Natural killer cell (primary cell): ENCODE data around the gene CCDC85C. TPM values are rescaled to one million over a fixed set of nuclear protein-coding genes. Genes with fewer than 3 reads are reported as not detected.

Experiments
- ATAC-seq, 3 donors: fragments of 150-1000 bp in 2 of 3; fragments of 200-7000 bp in 1 of 3; cut with Tn5 transposase; 1 replicate in 1 of 3; 2 replicates in 2 of 3; pipeline ENCODE4 v1.10.0; 2021; ENCODE audit warnings: mild to moderate bottlenecking in 2 of 3, moderate library complexity in 2 of 3
- DNase-seq, 2 donors: peaks; one replicate each; pipeline versions ENCODE4 v3.0.0 to v3.0.0-alpha.2; 2013 to 2021; ENCODE audit warnings: mixed read lengths in 1 of 2
- H3K27ac ChIP-seq: one replicate; pipeline ENCODE4 v1.5.1; 2013; ENCODE audit warnings: mild to moderate bottlenecking, low read length
- H3K27me3 ChIP-seq: one replicate; pipeline ENCODE4 v1.6.1; 2013; ENCODE audit warnings: low read length; ENCODE audit not compliant: control insufficient read depth, insufficient read depth
- H3K36me3 ChIP-seq: one replicate; pipeline ENCODE4 v1.6.1; 2013; ENCODE audit warnings: low read length; ENCODE audit not compliant: control insufficient read depth, insufficient read depth
- H3K4me1 ChIP-seq: one replicate; pipeline ENCODE4 v1.6.1; 2013; ENCODE audit warnings: low read length; ENCODE audit not compliant: control insufficient read depth, insufficient read depth
- H3K4me3 ChIP-seq: one replicate; pipeline ENCODE4 v1.5.1; 2013; ENCODE audit warnings: low read length
- H3K9me3 ChIP-seq: one replicate; pipeline ENCODE4 v1.6.1; 2013; ENCODE audit warnings: low read length; ENCODE audit not compliant: control insufficient read depth, insufficient read depth
- H3K27ac Mint-ChIP-seq, 2 donors: one replicate each; pipeline ENCODE4 v1.8.0; 2022; ENCODE audit warnings: mild to moderate bottlenecking in 2 of 2, mixed read lengths in 2 of 2, moderate library complexity in 1 of 2
- H3K27me3 Mint-ChIP-seq, 2 donors: one replicate each; pipeline ENCODE4 v1.8.0; 2022; ENCODE audit warnings: low read depth in 2 of 2, mixed read lengths in 2 of 2
- H3K36me3 Mint-ChIP-seq: one replicate; pipeline ENCODE4 v1.8.0; 2022; ENCODE audit warnings: mixed read lengths
- H3K4me1 Mint-ChIP-seq, 2 donors: one replicate each; pipeline ENCODE4 v1.8.0; 2022; ENCODE audit warnings: mixed read lengths in 2 of 2
- H3K4me3 Mint-ChIP-seq: one replicate; pipeline ENCODE4 v1.8.0; 2022; ENCODE audit warnings: mild to moderate bottlenecking, moderate library complexity, mixed read lengths
- H3K9me3 Mint-ChIP-seq, 2 donors: one replicate each; pipeline ENCODE4 v1.8.0; 2022; ENCODE audit warnings: mixed read lengths in 2 of 2
- CTCF ChIP-seq: fragments of 200-600 bp; IDR thresholded peaks from one replicate; pipeline ENCODE4 v1.8.0; 2022; ENCODE audit warnings: antibody characterized with exemption
- WGBS: methylation state at CpG from one replicate; pipeline ENCODE4 v1.1.7; 2013; ENCODE audit warnings: missing lambda C conversion rate; ENCODE audit not compliant: insufficient coverage; 5-methylcytosine and 5-hydroxymethylcytosine counted together
- intact Hi-C: fragments of 100-400 bp; cut with micrococcal nuclease; formaldehyde crosslinking; loops from one replicate; pipeline ENCODE4 v1.14.2; 2022
- total RNA-seq, 4 donors: library from RNA; stranded (reverse); fragments of 120-200 nt in 1 of 4; gene quantifications; one replicate each; pipeline versions ENCODE4 v1.2.3 to v1.2.4, GENCODE V29; 2013 to 2022

Gene CCDC85C
- total RNA-seq, 3 donors from 2014 or later (not counting 1 experiment from before 2014, with no cell fraction given) = 0.73 to 4.3 (median 2.8) TPM

- H3K4me3 ChIP-seq = no peak overlapping the region
- no peak overlapping the region for H3K27ac ChIP-seq
- no peak for DNase-seq
- Mint-ChIP-seq H3K27ac (no peak overlapping the region), H3K27me3 (peaks cover 0 to 2% of the 10 kb centered on the region in 2 donors), H3K9me3 (no peaks in the 10 kb centered on the region), H3K36me3 (no peaks in the 10 kb centered on the region), H3K4me1 (peaks cover 6 to 12% of the 10 kb centered on the region in 2 donors), H3K4me3 (no peak overlapping the region)
- no peak for TF ChIP-seq CTCF
- H3K27me3 ChIP-seq = no peaks in the 10 kb centered on the region
- ATAC-seq = no peak
- H3K4me1 ChIP-seq = peaks cover 14% of the 10 kb centered on the region
- no peaks in the 10 kb centered on the region for H3K9me3 ChIP-seq
- WGBS = 90% methylated on average over 28 of the region's 28 CpGs
- H3K36me3 ChIP-seq = no peaks in the 10 kb centered on the region
- intact Hi-C loops = no loop called here
Measured at GRCh38 chr14:99590746-99591555, 13.1 kb downstream of the CCDC85C start.

- no peaks in the 10 kb centered on the region for H3K9me3 ChIP-seq
- Mint-ChIP-seq H3K4me3 (no peak overlapping the region), H3K9me3 (no peaks in the 10 kb centered on the region), H3K27me3 (peaks cover 0 to 2% of the 10 kb centered on the region in 2 donors), H3K36me3 (no peaks in the 10 kb centered on the region), H3K4me1 (peaks cover 2 to 7% of the 10 kb centered on the region in 2 donors), H3K27ac (no peak overlapping the region)
- H3K4me3 ChIP-seq = no peak overlapping the region
- TF ChIP-seq CTCF = no peak
- no peak overlapping the region for H3K27ac ChIP-seq
- H3K36me3 ChIP-seq = no peaks in the 10 kb centered on the region
- peaks cover 8% of the 10 kb centered on the region for H3K4me1 ChIP-seq
- no peak for ATAC-seq
- intact Hi-C loops = no loop called here
- no peak for DNase-seq
- 79% methylated on average over 16 of the region's 17 CpGs for WGBS
- H3K27me3 ChIP-seq = no peaks in the 10 kb centered on the region
Measured at GRCh38 chr14:99589651-99590530, 14.1 kb downstream of the CCDC85C start.

DNA sequence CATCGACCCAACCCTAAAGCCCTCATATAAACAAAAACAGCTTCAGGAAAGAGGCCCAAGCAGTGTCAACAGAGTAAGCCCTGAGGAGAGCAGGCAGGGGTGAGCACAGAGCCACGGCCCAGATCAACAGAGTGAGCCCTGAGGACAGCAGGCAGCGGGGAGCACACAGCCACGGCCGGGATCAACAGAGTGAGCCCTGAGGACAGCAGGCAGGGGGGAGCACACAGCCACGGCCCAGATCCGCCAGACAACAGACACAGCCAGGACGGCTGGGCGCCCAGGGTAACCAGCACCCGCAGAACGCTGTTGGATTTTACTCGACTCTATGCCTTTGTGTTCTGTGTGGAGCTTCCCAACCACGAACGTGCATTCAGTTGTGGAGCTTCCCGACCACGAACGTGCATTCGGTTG lies 15.0 kb downstream of the CCDC85C start:
- no peaks in the 10 kb centered on the region for H3K27me3 ChIP-seq
- peaks cover 0 to 2% of the 10 kb centered on the region in 2 donors for H3K27me3 Mint-ChIP-seq
- WGBS = 46% methylated on average over 18 of the region's 18 CpGs
- peaks cover 0 to 4% of the 10 kb centered on the region in 2 donors for H3K4me1 Mint-ChIP-seq
- TF ChIP-seq CTCF = no peak
- H3K27ac ChIP-seq = no peak overlapping the region
- DNase-seq (no peak), ATAC-seq (no peak)
- H3K4me3 Mint-ChIP-seq = no peak overlapping the region
- intact Hi-C loops = no loop called here
- H3K9me3 Mint-ChIP-seq = no peaks in the 10 kb centered on the region
- H3K36me3 ChIP-seq = no peaks in the 10 kb centered on the region
- no peaks in the 10 kb centered on the region for H3K36me3 Mint-ChIP-seq
- H3K4me3 ChIP-seq = no peak overlapping the region
- no peak overlapping the region for H3K27ac Mint-ChIP-seq
- H3K4me1 ChIP-seq = no peaks in the 10 kb centered on the region
- H3K9me3 ChIP-seq = no peaks in the 10 kb centered on the region
